Gastrocnemius medialis (tissue), 4 donors: Measurements from ENCODE around the gene PTPRR.

Experiments
- POLR2A ChIP-seq, 2 donors: fragments of 450-650 bp; IDR thresholded peaks; one replicate each; pipeline ENCODE4 v1.6.1; 2017; ENCODE audit warnings: antibody characterized with exemption in 2 of 2, mild to moderate bottlenecking in 2 of 2, moderate library complexity in 2 of 2
- TF ChIP-seq, protein P1 (sequence below), 5 experiments: fragments of 450-650 bp in 3 of 5; fragments of 200-600 bp in 2 of 5; sonication (generic) in 2 of 5; IDR thresholded peaks in 4 of 5; conservative IDR thresholded peaks in 1 of 5; 1 replicate in 4 of 5; 2 replicates in 1 of 5; pipeline ENCODE4 v1.5.1; 2016 to 2019; ENCODE audit warnings: antibody characterized with exemption in 5 of 5, mild to moderate bottlenecking in 3 of 5, moderate library complexity in 3 of 5

DNA sequence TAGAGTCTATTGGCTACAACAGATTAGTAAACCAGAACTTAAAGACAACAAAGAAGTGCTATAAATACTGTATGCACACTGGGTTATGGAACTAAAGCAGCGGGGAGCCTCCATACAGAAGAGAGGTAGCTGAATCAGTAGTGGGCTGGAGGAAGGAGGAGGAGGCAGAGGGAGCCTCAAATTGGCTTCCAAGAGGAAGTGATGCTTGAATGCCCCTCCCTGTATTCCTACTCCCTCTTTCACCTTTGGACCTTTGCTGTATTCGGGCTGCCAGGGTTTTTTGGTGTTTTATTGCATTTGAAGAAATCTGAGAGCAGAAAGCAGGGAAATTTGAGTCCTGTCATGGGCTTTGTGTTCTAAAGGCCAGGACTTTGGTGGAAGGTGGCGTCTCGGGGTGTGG is 179.3 kb downstream of the PTPRR start:
- TF ChIP-seq, protein P1, sequence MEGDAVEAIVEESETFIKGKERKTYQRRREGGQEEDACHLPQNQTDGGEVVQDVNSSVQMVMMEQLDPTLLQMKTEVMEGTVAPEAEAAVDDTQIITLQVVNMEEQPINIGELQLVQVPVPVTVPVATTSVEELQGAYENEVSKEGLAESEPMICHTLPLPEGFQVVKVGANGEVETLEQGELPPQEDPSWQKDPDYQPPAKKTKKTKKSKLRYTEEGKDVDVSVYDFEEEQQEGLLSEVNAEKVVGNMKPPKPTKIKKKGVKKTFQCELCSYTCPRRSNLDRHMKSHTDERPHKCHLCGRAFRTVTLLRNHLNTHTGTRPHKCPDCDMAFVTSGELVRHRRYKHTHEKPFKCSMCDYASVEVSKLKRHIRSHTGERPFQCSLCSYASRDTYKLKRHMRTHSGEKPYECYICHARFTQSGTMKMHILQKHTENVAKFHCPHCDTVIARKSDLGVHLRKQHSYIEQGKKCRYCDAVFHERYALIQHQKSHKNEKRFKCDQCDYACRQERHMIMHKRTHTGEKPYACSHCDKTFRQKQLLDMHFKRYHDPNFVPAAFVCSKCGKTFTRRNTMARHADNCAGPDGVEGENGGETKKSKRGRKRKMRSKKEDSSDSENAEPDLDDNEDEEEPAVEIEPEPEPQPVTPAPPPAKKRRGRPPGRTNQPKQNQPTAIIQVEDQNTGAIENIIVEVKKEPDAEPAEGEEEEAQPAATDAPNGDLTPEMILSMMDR (IDR thresholded peaks at IDR 0.05 in 4 of 5, conservative IDR thresholded peaks at IDR 0.05 in 1 of 5): no peak
- no peak for TF ChIP-seq POLR2A (IDR thresholded peaks at IDR 0.05)
